ENCODE data around the gene KCTD6.
"Not testable (repeated sequence)": the region's sequence is repeated elsewhere in the genome, so short reads cannot be mapped to it uniquely, and the experiment has no call there.

Gene KCTD6

GRCh38 chr3:58527440-58527839, 35.5 kb downstream of the KCTD6 start:
- DNase-seq = not testable (repeated sequence)

- DNase-seq = no peak
These were observed 36.7 kb downstream of the KCTD6 start for GRCh38 chr3:58528629-58529028.

- DNase-seq = no peak
These were observed 37.8 kb downstream of the KCTD6 start for GRCh38 chr3:58529516-58530353.

GRCh38 chr3:58530354-58530865, 38.5 kb downstream of the KCTD6 start:
- DNase-seq = no peak

- DNase-seq = no peak
These were observed 39.7 kb downstream of the KCTD6 start for GRCh38 chr3:58531555-58531954.

GRCh38 chr3:58531956-58532355, 40.1 kb downstream of the KCTD6 start:
- no peak for DNase-seq

- DNase-seq = peak; percentile 51 to 65
These were observed 40.9 kb downstream of the KCTD6 start for GRCh38 chr3:58532794-58533220.

- DNase-seq = no peak
These were observed 42.9 kb downstream of the KCTD6 start for GRCh38 chr3:58534592-58535494.

GRCh38 chr3:58535531-58536500, 43.9 kb downstream of the KCTD6 start:
- DNase-seq = no peak

- DNase-seq = no peak
These were observed 44.9 kb downstream of the KCTD6 start, which contains the start of gene ACOX2 for GRCh38 chr3:58536501-58537411. TSS of gene ACOX2 (minus strand) at chr3:58537190. CDS start at chr3:58535106, 2,084 bp downstream.

GRCh38 chr3:58537412-58538301, 45.8 kb downstream of the KCTD6 start:
- DNase-seq = no peak

- DNase-seq = no peak
These were observed 47.7 kb downstream of the KCTD6 start for GRCh38 chr3:58539626-58540025.

GRCh38 chr3:58540176-58540858, 48.4 kb downstream of the KCTD6 start:
- no peak for DNase-seq

- DNase-seq = no peak
These were observed 52.6 kb downstream of the KCTD6 start for GRCh38 chr3:58544541-58544940.

- no peak for DNase-seq
These were observed 59.8 kb downstream of the KCTD6 start for GRCh38 chr3:58551636-58552180.

Measured in hippocampal formation (tissue), 2 donors.